Parathyroid adenoma (tissue), 2 donors: ENCODE measurements around the gene LAMTOR1.
A peak's percentile ranks its signal among the peaks of the same experiment; 100 is the strongest.

Experiments used
- H2AFZ ChIP-seq: fragments of 300-600 bp; sonication (generic); one replicate; pipeline ENCODE4 v1.7.0; 2017; ENCODE audit warnings: antibody characterized with exemption, mild to moderate bottlenecking
- H3K27ac ChIP-seq: fragments of 300-600 bp; sonication (generic); one replicate; pipeline ENCODE4 v1.7.0; 2017
- H3K27me3 ChIP-seq: fragments of 300-600 bp; sonication (generic); one replicate; pipeline ENCODE4 v1.7.0; 2017; ENCODE audit warnings: low read length; ENCODE audit not compliant: control insufficient read depth, insufficient read depth
- H3K36me3 ChIP-seq: fragments of 300-600 bp; sonication (generic); one replicate; pipeline ENCODE4 v1.7.0; 2017; ENCODE audit warnings: low read length; ENCODE audit not compliant: control insufficient read depth, insufficient read depth
- H3K4me1 ChIP-seq: fragments of 300-600 bp; sonication (generic); one replicate; pipeline ENCODE4 v1.7.0; 2017; ENCODE audit warnings: control low read depth
- H3K4me2 ChIP-seq: fragments of 300-600 bp; sonication (generic); one replicate; pipeline ENCODE4 v1.7.0; 2017; ENCODE audit warnings: low read length
- H3K4me3 ChIP-seq: fragments of 300-600 bp; sonication (generic); one replicate; pipeline ENCODE4 v1.7.0; 2017; ENCODE audit warnings: low read depth, low read length
- H3K79me2 ChIP-seq: fragments of 300-600 bp; sonication (generic); one replicate; pipeline ENCODE4 v1.7.0; 2017; ENCODE audit warnings: control low read depth
- H3K9ac ChIP-seq: fragments of 300-600 bp; sonication (generic); one replicate; pipeline ENCODE4 v1.7.0; 2017; ENCODE audit warnings: mild to moderate bottlenecking
- H3K9me3 ChIP-seq: fragments of 300-600 bp; sonication (generic); one replicate; pipeline ENCODE4 v1.7.0; 2017; ENCODE audit warnings: low read length; ENCODE audit not compliant: control insufficient read depth
- TF ChIP-seq, protein P1 (sequence below): fragments of 300-600 bp; sonication (generic); IDR thresholded peaks from one replicate; pipeline ENCODE4 v1.7.0; 2017; ENCODE audit warnings: antibody characterized with exemption, mild to moderate bottlenecking
- donor health status: primary hyperparathyroidism.

LAMTOR1 gene

DNA sequence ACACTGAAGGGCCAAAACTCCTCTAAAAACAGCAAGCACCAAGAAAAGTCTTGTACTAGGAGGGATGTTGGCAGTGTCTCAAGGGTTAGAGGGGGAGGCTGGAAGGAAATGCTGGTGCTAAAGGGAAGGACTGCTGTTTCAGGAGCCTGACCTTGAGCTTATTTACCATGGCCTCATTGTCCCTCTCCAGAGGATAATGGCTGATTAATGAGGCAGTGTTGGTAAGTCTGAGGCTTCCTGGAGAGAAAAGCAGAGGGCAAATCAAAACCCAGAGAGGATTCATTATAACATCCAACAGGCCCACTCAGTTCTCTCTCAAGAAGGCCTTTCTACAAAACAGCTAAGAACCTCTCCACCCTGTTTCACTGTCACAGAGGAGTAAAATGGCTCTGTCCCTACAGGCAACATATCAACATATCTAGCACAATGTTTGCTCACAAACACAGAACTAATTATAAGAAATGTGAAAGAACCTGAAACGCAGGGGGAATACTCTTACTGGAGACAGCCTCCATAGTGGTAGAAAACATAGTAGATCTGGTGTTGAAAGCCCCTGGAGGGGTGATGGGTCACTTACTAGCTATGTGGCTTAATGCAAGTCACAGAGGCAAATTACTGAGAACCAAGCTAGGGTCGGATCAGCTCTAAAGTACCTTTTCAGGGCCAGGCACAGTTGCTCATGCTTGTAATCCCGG lies 54.2 kb downstream of the LAMTOR1 start:
- no peaks in the 10 kb centered on the region for H3K36me3 ChIP-seq
- no peak overlapping the region for H3K9ac ChIP-seq
- H3K79me2 ChIP-seq: peaks cover 10% of the 10 kb centered on the region
- no peaks in the 10 kb centered on the region for H3K9me3 ChIP-seq
- TF ChIP-seq, protein P1, sequence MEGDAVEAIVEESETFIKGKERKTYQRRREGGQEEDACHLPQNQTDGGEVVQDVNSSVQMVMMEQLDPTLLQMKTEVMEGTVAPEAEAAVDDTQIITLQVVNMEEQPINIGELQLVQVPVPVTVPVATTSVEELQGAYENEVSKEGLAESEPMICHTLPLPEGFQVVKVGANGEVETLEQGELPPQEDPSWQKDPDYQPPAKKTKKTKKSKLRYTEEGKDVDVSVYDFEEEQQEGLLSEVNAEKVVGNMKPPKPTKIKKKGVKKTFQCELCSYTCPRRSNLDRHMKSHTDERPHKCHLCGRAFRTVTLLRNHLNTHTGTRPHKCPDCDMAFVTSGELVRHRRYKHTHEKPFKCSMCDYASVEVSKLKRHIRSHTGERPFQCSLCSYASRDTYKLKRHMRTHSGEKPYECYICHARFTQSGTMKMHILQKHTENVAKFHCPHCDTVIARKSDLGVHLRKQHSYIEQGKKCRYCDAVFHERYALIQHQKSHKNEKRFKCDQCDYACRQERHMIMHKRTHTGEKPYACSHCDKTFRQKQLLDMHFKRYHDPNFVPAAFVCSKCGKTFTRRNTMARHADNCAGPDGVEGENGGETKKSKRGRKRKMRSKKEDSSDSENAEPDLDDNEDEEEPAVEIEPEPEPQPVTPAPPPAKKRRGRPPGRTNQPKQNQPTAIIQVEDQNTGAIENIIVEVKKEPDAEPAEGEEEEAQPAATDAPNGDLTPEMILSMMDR: no peak
- no peak overlapping the region for H2AFZ ChIP-seq
- peaks cover 6% of the 10 kb centered on the region for H3K4me1 ChIP-seq
- H3K4me2 ChIP-seq: no peak overlapping the region
- H3K4me3 ChIP-seq: no peak overlapping the region
- H3K27ac ChIP-seq: peak overlapping the region; percentile 16
- no peaks in the 10 kb centered on the region for H3K27me3 ChIP-seq
